Fibroblast of villous mesenchyme (primary cell): ENCODE results near the gene MICAL2. TPM values are rescaled to one million over a fixed set of nuclear protein-coding genes. Genes with fewer than 3 reads are reported as not detected.

Source experiments
- DNase-seq: peaks from one replicate; pipeline ENCODE4 v3.0.0-alpha.2; 2010; ENCODE audit warnings: low read depth
- H3K4me3 ChIP-seq: 2 replicates; pipeline ENCODE4 v1.5.1; 2011; ENCODE audit warnings: low read depth, mild to moderate bottlenecking, low read length
- total RNA-seq: library from RNA; depleted of rRNA; stranded (reverse); fragments of >200 nt; gene quantifications from 2 replicates; pipeline ENCODE4 v1.2.3, GENCODE V29; 2012
- TF ChIP-seq, protein P1 (sequence below): IDR thresholded peaks from 2 replicates; pipeline ENCODE4 v1.5.1; 2012; ENCODE audit warnings: low read depth, mild to moderate bottlenecking, low read length; ENCODE audit not compliant: insufficient read depth

The MICAL2 gene
- total RNA-seq, 1 donor: 164 TPM

DNA sequence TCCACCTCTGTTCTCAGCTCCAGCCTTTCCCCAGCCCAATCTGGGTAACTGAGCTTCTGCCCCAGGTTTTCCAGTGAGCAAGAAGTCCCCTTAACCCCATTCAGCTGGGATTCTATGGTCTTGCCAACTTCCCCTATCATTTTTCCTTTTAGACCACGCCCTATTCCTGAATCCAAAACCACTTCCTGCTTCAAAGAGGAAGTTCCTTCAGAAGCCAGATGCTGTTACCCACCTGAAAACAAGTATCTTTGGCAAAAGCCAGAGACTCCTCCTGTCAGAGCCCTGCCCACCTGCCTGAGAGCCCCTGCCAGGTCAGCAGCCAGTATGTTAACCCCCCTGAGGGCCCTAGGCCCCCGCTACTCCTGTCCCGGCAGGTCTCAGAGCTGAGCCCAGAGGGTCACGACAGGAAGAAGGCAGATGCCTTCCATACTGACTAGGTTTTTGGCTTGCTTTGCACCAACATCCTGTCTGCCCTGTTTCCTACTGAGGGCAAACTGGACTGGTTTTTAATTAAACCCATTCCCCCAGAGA lies 20.3 kb upstream of the MICAL2 start:
- TF ChIP-seq, protein P1, sequence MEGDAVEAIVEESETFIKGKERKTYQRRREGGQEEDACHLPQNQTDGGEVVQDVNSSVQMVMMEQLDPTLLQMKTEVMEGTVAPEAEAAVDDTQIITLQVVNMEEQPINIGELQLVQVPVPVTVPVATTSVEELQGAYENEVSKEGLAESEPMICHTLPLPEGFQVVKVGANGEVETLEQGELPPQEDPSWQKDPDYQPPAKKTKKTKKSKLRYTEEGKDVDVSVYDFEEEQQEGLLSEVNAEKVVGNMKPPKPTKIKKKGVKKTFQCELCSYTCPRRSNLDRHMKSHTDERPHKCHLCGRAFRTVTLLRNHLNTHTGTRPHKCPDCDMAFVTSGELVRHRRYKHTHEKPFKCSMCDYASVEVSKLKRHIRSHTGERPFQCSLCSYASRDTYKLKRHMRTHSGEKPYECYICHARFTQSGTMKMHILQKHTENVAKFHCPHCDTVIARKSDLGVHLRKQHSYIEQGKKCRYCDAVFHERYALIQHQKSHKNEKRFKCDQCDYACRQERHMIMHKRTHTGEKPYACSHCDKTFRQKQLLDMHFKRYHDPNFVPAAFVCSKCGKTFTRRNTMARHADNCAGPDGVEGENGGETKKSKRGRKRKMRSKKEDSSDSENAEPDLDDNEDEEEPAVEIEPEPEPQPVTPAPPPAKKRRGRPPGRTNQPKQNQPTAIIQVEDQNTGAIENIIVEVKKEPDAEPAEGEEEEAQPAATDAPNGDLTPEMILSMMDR: no peak
- DNase-seq: peak; percentile 26
- no peak overlapping the region for H3K4me3 ChIP-seq

- H3K4me3 ChIP-seq: no peak overlapping the region
- no peak for DNase-seq
- TF ChIP-seq, protein P1: no peak
Measured at GRCh38 chr11:12090761-12091258, 19.6 kb upstream of the MICAL2 start.

DNA sequence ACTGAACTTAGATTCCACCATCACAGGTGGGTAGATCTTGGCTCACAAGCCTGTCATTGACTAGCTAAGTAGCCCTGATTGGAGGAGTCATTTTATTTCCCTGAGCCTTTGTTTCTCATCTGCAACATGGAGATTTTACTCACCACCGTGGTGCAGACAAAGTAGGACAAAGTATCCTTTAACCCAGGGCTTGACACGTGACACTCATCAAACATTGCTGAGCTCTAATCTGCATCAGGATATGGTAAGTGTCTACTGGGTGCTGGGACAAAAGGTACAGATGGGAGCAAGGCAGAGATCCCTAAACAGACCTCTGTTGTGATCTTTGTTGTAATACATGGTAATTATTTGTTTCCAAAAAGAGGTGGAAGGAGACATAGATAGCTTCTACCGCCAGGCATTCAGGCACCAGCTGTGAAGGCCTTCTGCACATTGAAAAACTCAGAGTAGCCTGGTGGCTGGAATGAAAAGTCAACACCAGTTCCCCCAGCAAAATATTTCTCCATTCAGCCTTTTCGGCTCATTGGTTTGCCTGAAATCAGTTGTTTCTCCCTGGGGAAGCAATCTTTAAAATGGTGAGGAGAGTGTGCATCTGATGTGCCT lies 18.3 kb upstream of the MICAL2 start:
- TF ChIP-seq, protein P1: peak; percentile 38
- H3K4me3 ChIP-seq: no peak overlapping the region
- peak; percentile 34 for DNase-seq

- no peak overlapping the region for H3K4me3 ChIP-seq
- no peak for DNase-seq
- TF ChIP-seq, protein P1: no peak
Measured at GRCh38 chr11:12092714-12093113, 17.7 kb upstream of the MICAL2 start.

DNA sequence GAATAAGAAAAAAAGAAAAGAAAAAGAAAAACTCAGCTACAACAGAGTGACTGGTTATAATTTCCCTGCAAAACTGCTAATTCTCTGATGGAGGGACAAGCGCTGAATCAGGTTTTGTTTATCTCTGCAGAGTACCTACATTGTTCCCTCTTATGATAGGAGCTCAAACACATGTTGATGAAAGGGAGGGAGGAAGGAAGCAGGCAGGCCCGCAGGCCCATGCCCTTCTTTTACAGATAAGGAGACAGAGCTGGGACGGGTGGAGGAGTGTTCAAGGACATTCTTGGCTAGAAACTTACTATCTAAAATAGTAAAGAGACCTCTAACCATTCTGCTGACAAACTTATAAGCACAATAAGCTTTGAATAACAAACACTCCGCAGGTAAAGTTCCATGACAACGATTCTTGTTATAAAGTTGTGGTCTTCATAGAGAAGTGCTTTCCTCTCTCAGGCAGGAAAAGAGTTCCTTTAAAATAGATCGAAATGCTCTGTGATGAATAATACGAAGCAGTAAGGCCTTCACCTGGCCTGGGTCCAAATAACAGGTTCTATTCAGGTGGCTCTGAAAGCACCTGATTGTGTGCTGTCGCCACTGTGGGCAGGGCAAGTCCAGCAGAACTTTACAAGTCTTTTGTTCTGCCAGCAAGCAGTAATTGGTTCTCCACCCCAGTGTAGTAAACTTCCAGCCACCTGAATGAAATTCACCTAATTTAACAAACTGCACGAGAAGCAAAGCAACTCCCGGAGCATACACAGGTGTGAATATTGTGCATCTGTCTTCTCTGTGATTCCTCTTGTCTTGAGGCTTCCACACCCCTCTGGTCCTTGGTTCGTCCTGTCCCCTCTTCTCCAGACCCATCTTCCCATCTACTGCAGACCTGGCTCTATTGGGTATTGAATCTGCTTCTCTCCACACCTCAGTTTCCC lies 15.3 kb upstream of the MICAL2 start:
- DNase-seq: no peak
- TF ChIP-seq, protein P1: no peak
- no peak overlapping the region for H3K4me3 ChIP-seq

DNA sequence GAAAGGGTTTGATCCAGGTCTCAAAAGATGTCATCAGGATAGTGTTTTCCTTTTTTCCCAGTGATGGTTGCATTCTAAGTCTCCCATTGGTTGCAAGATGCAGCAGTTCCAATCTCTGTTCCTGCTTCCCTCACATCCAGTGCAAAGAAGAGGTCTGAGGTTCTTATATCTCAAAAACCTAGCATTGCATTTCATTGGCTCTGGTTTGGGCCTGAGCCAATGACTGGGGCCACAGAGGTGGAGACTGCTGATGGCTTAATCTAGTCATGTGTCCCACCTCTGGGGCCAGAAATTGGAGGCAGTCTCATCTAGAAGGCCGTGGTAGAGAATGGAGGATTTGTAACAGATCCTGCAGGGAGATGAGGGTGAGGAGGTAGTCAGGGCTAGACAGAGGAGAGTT lies 13.2 kb upstream of the MICAL2 start:
- no peak overlapping the region for H3K4me3 ChIP-seq
- TF ChIP-seq, protein P1: no peak
- no peak for DNase-seq
